GM12874 (cell line): ENCODE results near the gene FYCO1.

Experiments
- CTCF ChIP-seq: IDR thresholded peaks from 2 replicates; pipeline ENCODE4 v1.5.1; 2011; ENCODE audit warnings: low read depth, mild to moderate bottlenecking, control low read depth, low read length, moderate library complexity; ENCODE audit not compliant: insufficient read depth

FYCO1 gene

GRCh38 chr3:45985532-45986302 is 9.9 kb downstream of the FYCO1 start:
- no peak for TF ChIP-seq CTCF

- TF ChIP-seq CTCF, result no peak
These were observed 11.0 kb downstream of the FYCO1 start for GRCh38 chr3:45984331-45985312.

GRCh38 chr3:45983770-45984169 is 11.9 kb downstream of the FYCO1 start:
- no peak for TF ChIP-seq CTCF

- TF ChIP-seq CTCF, result no peak
These were observed 14.1 kb downstream of the FYCO1 start for GRCh38 chr3:45981346-45982074.

- no peak for TF ChIP-seq CTCF
These were observed 14.8 kb downstream of the FYCO1 start for GRCh38 chr3:45980819-45981218.

GRCh38 chr3:45980229-45980813 is 15.3 kb downstream of the FYCO1 start:
- TF ChIP-seq CTCF, result no peak

- TF ChIP-seq CTCF, result no peak
These were observed 16.2 kb downstream of the FYCO1 start for GRCh38 chr3:45979378-45979777.
